ENCODE results near the gene HUWE1. TPM values are rescaled to one million over a fixed set of nuclear protein-coding genes. Genes with fewer than 3 reads are reported as not detected.

HUWE1 gene
- total and polyA plus RNA-seq, 2 donors (not counting 1 experiment from before 2014, with no cell fraction given) = 45.2 to 210 TPM

DNA sequence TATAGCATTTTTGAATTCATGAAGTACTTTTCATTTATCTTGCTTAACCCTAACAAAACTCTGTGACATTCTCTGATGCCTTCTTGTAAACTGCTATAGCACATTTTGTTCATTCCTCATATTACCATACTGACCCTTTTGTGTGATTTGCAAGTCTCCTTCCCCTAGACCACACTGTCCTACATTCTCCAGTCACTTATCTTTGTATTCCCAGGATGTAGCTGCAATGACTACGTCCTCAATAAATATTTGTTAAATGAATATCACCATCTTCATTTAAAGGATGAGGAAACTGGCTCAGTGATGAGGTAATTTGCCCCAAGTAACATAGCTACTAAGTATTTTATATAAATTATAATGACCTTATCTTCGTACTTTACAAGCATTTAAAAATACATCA, 11.9 kb downstream of the HUWE1 start:
- Histone ChIP-seq H4K20me1 (ENCODE audit: control insufficient read depth, insufficient read depth, low read length, poor library complexity, severe bottlenecking) (peaks cover 9% of the 10 kb centered on the region), H3K4me1 (ENCODE audit: control insufficient read depth in 2 of 2, insufficient read depth in 2 of 2, low read length in 2 of 2) (no peaks in the 10 kb centered on the region), H3K79me2 (ENCODE audit: control insufficient read depth, insufficient read depth, low read length) (peaks cover 30% of the 10 kb centered on the region), H3K4me3 (ENCODE audit: control extremely low read depth in 1 of 5, extremely low read depth in 1 of 5, insufficient read depth in 1 of 5, low read depth in 2 of 5, low read length in 4 of 5) (no peak overlapping the region), H3K36me3 (replicated peaks in 1 of 2; ENCODE audit: control extremely low read depth in 1 of 2, control insufficient read depth in 1 of 2, extremely low read depth in 1 of 2, insufficient read depth in 2 of 2, low read length in 1 of 2) (peaks cover 0 to 36% of the 10 kb centered on the region in 2 experiments), H3K27ac (ENCODE audit: low read length in 2 of 2) (no peak overlapping the region), H3K4me2 (replicated peaks; ENCODE audit: low read depth, low read length, poor library complexity, severe bottlenecking) (no peak overlapping the region), H3K9ac (ENCODE audit: low read length) (no peak overlapping the region), H3K27me3 (replicated peaks in 1 of 4; ENCODE audit: control extremely low read depth in 1 of 4, control insufficient read depth in 3 of 4, insufficient read depth in 4 of 4, low read length in 3 of 4) (no peaks in the 10 kb centered on the region), H2AFZ (ENCODE audit: insufficient read depth, low read depth, low read length, poor library complexity, severe bottlenecking) (no peak overlapping the region), H3K9me3 (ENCODE audit: control extremely low read depth in 1 of 3, control insufficient read depth in 2 of 3, insufficient read depth in 1 of 3, low read length in 2 of 3) (no peaks in the 10 kb centered on the region)
- DNase-seq (no peak), ATAC-seq (ENCODE audit: low read depth) (no peak)
- TF ChIP-seq EZH2 (IDR thresholded peaks at IDR 0.05; ENCODE audit: borderline replicate concordance, insufficient read depth, low read depth, low read length, poor library complexity, severe bottlenecking) = no peak
- TF ChIP-seq, protein P1, sequence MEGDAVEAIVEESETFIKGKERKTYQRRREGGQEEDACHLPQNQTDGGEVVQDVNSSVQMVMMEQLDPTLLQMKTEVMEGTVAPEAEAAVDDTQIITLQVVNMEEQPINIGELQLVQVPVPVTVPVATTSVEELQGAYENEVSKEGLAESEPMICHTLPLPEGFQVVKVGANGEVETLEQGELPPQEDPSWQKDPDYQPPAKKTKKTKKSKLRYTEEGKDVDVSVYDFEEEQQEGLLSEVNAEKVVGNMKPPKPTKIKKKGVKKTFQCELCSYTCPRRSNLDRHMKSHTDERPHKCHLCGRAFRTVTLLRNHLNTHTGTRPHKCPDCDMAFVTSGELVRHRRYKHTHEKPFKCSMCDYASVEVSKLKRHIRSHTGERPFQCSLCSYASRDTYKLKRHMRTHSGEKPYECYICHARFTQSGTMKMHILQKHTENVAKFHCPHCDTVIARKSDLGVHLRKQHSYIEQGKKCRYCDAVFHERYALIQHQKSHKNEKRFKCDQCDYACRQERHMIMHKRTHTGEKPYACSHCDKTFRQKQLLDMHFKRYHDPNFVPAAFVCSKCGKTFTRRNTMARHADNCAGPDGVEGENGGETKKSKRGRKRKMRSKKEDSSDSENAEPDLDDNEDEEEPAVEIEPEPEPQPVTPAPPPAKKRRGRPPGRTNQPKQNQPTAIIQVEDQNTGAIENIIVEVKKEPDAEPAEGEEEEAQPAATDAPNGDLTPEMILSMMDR (IDR thresholded peaks at IDR 0.05) = no peak
- Mint-ChIP-seq H3K27me3 (no peaks in the 10 kb centered on the region), H3K4me3 (no peak overlapping the region), H3K4me1 (peaks cover 2% of the 10 kb centered on the region), H3K9me3 (ENCODE audit: insufficient read depth) (no peaks in the 10 kb centered on the region), H3K27ac (no peak overlapping the region)
- intact Hi-C loops (cut with micrococcal nuclease) = no loop called here
- WGBS (ENCODE audit: insufficient coverage) = no CpG with 5 or more reads among the region's 2 CpGs
- ChIA-PET POLR2A (no interaction called here), CTCF (interaction anchor here (1.3 kb wide), 1 partner anchor 158 kb away, joined by 3 read pairs; no protein-coding TSS in a partner anchor)

DNA sequence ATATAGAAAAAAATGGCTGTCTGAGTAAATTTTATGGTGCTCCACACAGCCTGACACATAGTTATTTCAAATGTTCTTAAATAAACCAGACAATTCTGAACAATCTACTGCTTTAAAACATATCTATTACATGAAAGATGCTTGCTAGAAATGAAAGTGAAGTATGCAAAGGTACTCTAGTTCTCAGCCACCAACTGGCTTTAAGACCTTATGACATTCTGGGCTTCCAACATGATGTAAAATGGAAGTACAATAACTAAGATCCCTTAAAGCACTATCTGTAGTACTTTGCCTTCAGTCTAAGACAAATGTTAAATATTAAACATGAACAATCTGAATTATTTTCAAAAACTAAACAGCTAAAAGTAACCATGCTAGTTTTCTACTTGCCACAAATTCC, 17.3 kb downstream of the HUWE1 start:
- intact Hi-C loops (cut with micrococcal nuclease) = no loop called here
- peaks cover 1 to 26% of the 10 kb centered on the region in 2 experiments for H3K36me3 ChIP-seq (replicated peaks in 1 of 2; ENCODE audit: control extremely low read depth in 1 of 2, control insufficient read depth in 1 of 2, extremely low read depth in 1 of 2, insufficient read depth in 2 of 2, low read length in 1 of 2)
- no peak overlapping the region for H3K4me2 ChIP-seq (replicated peaks; ENCODE audit: low read depth, low read length, poor library complexity, severe bottlenecking)
- H3K9ac ChIP-seq (ENCODE audit: low read length) = no peak overlapping the region
- Mint-ChIP-seq H3K27me3 (no peaks in the 10 kb centered on the region), H3K27ac (no peak overlapping the region), H3K4me1 (peaks cover 5% of the 10 kb centered on the region), H3K9me3 (ENCODE audit: insufficient read depth) (no peaks in the 10 kb centered on the region), H3K4me3 (no peak overlapping the region)
- no peaks in the 10 kb centered on the region for H3K27me3 ChIP-seq (replicated peaks in 1 of 4; ENCODE audit: control extremely low read depth in 1 of 4, control insufficient read depth in 3 of 4, insufficient read depth in 4 of 4, low read length in 3 of 4)
- no peaks in the 10 kb centered on the region for H3K9me3 ChIP-seq (ENCODE audit: control extremely low read depth in 1 of 3, control insufficient read depth in 2 of 3, insufficient read depth in 1 of 3, low read length in 2 of 3)
- ChIA-PET CTCF (interaction anchor here (1.3 kb wide), 1 partner anchor 13 kb away, joined by 3 read pairs; no protein-coding TSS in a partner anchor), POLR2A (no interaction called here)
- no peak overlapping the region for H2AFZ ChIP-seq (ENCODE audit: insufficient read depth, low read depth, low read length, poor library complexity, severe bottlenecking)
- H3K27ac ChIP-seq (ENCODE audit: low read length in 2 of 2) = no peak overlapping the region
- H3K4me1 ChIP-seq (ENCODE audit: control insufficient read depth in 2 of 2, insufficient read depth in 2 of 2, low read length in 2 of 2) = no peaks in the 10 kb centered on the region
- peaks cover 39% of the 10 kb centered on the region for H3K79me2 ChIP-seq (ENCODE audit: control insufficient read depth, insufficient read depth, low read length)
- no peak for TF ChIP-seq EZH2 (IDR thresholded peaks at IDR 0.05; ENCODE audit: borderline replicate concordance, insufficient read depth, low read depth, low read length, poor library complexity, severe bottlenecking)
- TF ChIP-seq, protein P1 (IDR thresholded peaks at IDR 0.05) = no peak
- H4K20me1 ChIP-seq (ENCODE audit: control insufficient read depth, insufficient read depth, low read length, poor library complexity, severe bottlenecking) = peaks cover 10% of the 10 kb centered on the region
- ATAC-seq (ENCODE audit: low read depth) = no peak
- H3K4me3 ChIP-seq (ENCODE audit: control extremely low read depth in 1 of 5, extremely low read depth in 1 of 5, insufficient read depth in 1 of 5, low read depth in 2 of 5, low read length in 4 of 5) = no peak overlapping the region
- no peak for DNase-seq
